K562 (cell line): ENCODE measurements around the gene PCSK6. TPM values are rescaled to one million over a fixed set of nuclear protein-coding genes. Genes with fewer than 3 reads are reported as not detected.
A peak's percentile ranks its signal among the peaks of the same experiment; 100 is the strongest.

ENCODE experiments used
- ATAC-seq: fragments of 200-7000 bp; cut with Tn5 transposase; 3 replicates; pipeline ENCODE4 v1.9.1; 2020; ENCODE audit warnings: moderate library complexity
- BruUV-seq: library from RNA; stranded (reverse); fragments of 400-500 nt; replicated peaks from 2 replicates; lab custom pipeline; 2021; lab: Mats Ljungman, UMichigan
- CTCF ChIA-PET: fragments of 300-600 bp; formaldehyde crosslinking; extraction: SDS; loops from one replicate; lab custom pipeline; 2021; ENCODE audit warnings: low intra/inter-chr PET ratio; lab: Yijun Ruan, JAX
- POLR2A ChIA-PET: fragments of 300-600, 350-650 bp; sonication (Branson Sonifier 250); formaldehyde crosslinking; extraction: SDS; loops from one replicate; lab custom pipeline; 2021; ENCODE audit warnings: antibody characterized with exemption, inconsistent platforms; lab: Yijun Ruan, JAX
- DNase-seq, 4 experiments: peaks; one replicate each; pipeline versions ENCODE4 v3.0.0 to v3.0.0-alpha.2; 2011 to 2018; ENCODE audit warnings: low spot score in 3 of 4, mixed read lengths in 3 of 4; ENCODE audit errors: extremely low read depth in 1 of 4
- FAIRE-seq: peaks from 2 replicates; lab custom pipeline; 2011; peaks lifted over from hg19 to GRCh38; lab: Jason Lieb, UNC
- H2AFZ ChIP-seq: 2 replicates; pipeline ENCODE4 v1.6.0; 2011; ENCODE audit warnings: low read depth, low read length, control low read depth, inconsistent platforms
- H3K27ac ChIP-seq: fragments of 200-600 bp; 3 replicates; pipeline ENCODE4 v1.8.0; 2011; ENCODE audit warnings: low read depth, mild to moderate bottlenecking, control low read depth, inconsistent platforms, low read length, moderate library complexity, mixed read lengths; ENCODE audit errors: extremely low read depth
- H3K27me3 ChIP-seq, 2 experiments: fragments of 300-600 bp in 1 of 2; 2 replicates in 1 of 2; 3 replicates in 1 of 2; pipeline versions ENCODE4 v1.6.0 to v1.8.0; 2011; ENCODE audit warnings: inconsistent platforms in 2 of 2, low read length in 2 of 2, mild to moderate bottlenecking in 1 of 2, mixed read lengths in 1 of 2, moderate library complexity in 1 of 2; ENCODE audit not compliant: control insufficient read depth in 2 of 2, insufficient read depth in 2 of 2
- H3K36me3 ChIP-seq: fragments of 300-600 bp; 3 replicates; pipeline ENCODE4 v1.8.0; 2011; ENCODE audit warnings: mild to moderate bottlenecking, low read length, inconsistent platforms; ENCODE audit not compliant: control insufficient read depth, insufficient read depth
- H3K4me1 ChIP-seq, 2 experiments: fragments of 200-600 bp in 1 of 2; replicated peaks in 1 of 2; 2 replicates in 1 of 2; 3 replicates in 1 of 2; pipeline versions ENCODE4 v1.5.1 to v1.8.0; 2011; ENCODE audit warnings: inconsistent platforms in 2 of 2, low read length in 2 of 2, mild to moderate bottlenecking in 1 of 2, mixed read lengths in 1 of 2, moderate library complexity in 1 of 2; ENCODE audit not compliant: control insufficient read depth in 2 of 2, insufficient read depth in 2 of 2
- H3K4me2 ChIP-seq: 2 replicates; pipeline ENCODE4 v1.6.1; 2011; ENCODE audit warnings: low read length, control low read depth, inconsistent platforms, mixed read lengths; ENCODE audit not compliant: insufficient read depth
- H3K4me3 ChIP-seq: fragments of 200-600 bp; sonication (generic), shearing (Covaris generic); 2 replicates; pipeline ENCODE4 v1.5.1; 2016; ENCODE audit warnings: control low read depth, inconsistent platforms
- H3K79me2 ChIP-seq: fragments of 200-600 bp; 3 replicates; pipeline ENCODE4 v1.8.0; 2011; ENCODE audit warnings: low read length, inconsistent platforms; ENCODE audit not compliant: control insufficient read depth, insufficient read depth
- H3K9ac ChIP-seq, 2 experiments: 2 replicates each; pipeline versions ENCODE4 v1.6.0 to v1.6.1; 2011; ENCODE audit warnings: low read depth in 2 of 2, low read length in 2 of 2, control low read depth in 1 of 2, inconsistent platforms in 1 of 2, mild to moderate bottlenecking in 1 of 2, mixed read lengths in 1 of 2; ENCODE audit not compliant: insufficient read depth in 1 of 2
- H3K9me1 ChIP-seq: one replicate; pipeline ENCODE4 v1.6.0; 2011; ENCODE audit warnings: inconsistent platforms, mild to moderate bottlenecking, low read length, moderate library complexity; ENCODE audit not compliant: control insufficient read depth, insufficient read depth
- H3K9me3 ChIP-seq: replicated peaks from 2 replicates; pipeline ENCODE4 v1.5.1; 2011; ENCODE audit warnings: low read depth, low read length, inconsistent platforms; ENCODE audit not compliant: control insufficient read depth, insufficient read depth
- H4K20me1 ChIP-seq: replicated peaks from 2 replicates; pipeline ENCODE4 v1.6.1; 2011; ENCODE audit warnings: low read length, inconsistent platforms, mixed read lengths; ENCODE audit not compliant: control insufficient read depth, insufficient read depth
- BHLHE40 ChIP-seq: IDR thresholded peaks from 2 replicates; pipeline ENCODE4 v1.6.1; 2011; ENCODE audit warnings: low read length, improper control_type of control experiment
- CBX1 ChIP-seq: sonication (generic); IDR thresholded peaks from 2 replicates; pipeline ENCODE4 v1.6.1; 2016; ENCODE audit warnings: antibody characterized with exemption, low read depth, mild to moderate bottlenecking
- CEBPB ChIP-seq: fragments of 450-650 bp; IDR thresholded peaks from 2 replicates; pipeline ENCODE4 v1.6.1; 2016; ENCODE audit warnings: missing genetic modification characterization, missing compliant biosample characterization
- CEBPG ChIP-seq, 3 experiments: fragments of 200-800 bp in 1 of 3; sonication (Bioruptor generic) in 1 of 3; sonication (generic) in 1 of 3; formaldehyde crosslinking in 1 of 3; IDR thresholded peaks in 2 of 3; conservative IDR thresholded peaks in 1 of 3; 2 replicates each; pipeline versions ENCODE4 v1.6.1 to v1.8.0; 2016 to 2022; ENCODE audit warnings: missing compliant biosample characterization in 2 of 3, missing genetic modification characterization in 2 of 3, mild to moderate bottlenecking in 1 of 3, missing genetic modification reagents in 1 of 3
- COPS2 ChIP-seq: fragments of 450-650 bp; conservative IDR thresholded peaks from 2 replicates; pipeline ENCODE4 v1.6.1; 2016; ENCODE audit warnings: mild to moderate bottlenecking, moderate library complexity
- CREB1 ChIP-seq, 2 experiments: sonication (generic) in 1 of 2; formaldehyde crosslinking in 1 of 2; IDR thresholded peaks; 2 replicates each; pipeline versions ENCODE4 v1.6.1 to v1.8.0; 2012 to 2022; ENCODE audit warnings: inconsistent platforms in 1 of 2, mild to moderate bottlenecking in 1 of 2, missing genetic modification reagents in 1 of 2, moderate library complexity in 1 of 2
- CTBP1 ChIP-seq: fragments of 450-650 bp; IDR thresholded peaks from 2 replicates; pipeline ENCODE4 v1.6.1; 2016; ENCODE audit warnings: borderline replicate concordance
- ESRRA ChIP-seq: fragments of 450-650 bp; IDR thresholded peaks from 2 replicates; pipeline ENCODE4 v1.6.1; 2014; ENCODE audit warnings: low read depth, mild to moderate bottlenecking, moderate library complexity, borderline replicate concordance
- IRF2 ChIP-seq: sonication (generic); formaldehyde crosslinking; IDR thresholded peaks from 2 replicates; pipeline ENCODE4 v1.8.1; 2022; ENCODE audit warnings: mild to moderate bottlenecking, missing genetic modification reagents
- JUN ChIP-seq, 2 experiments: sonication (generic) in 1 of 2; formaldehyde crosslinking in 1 of 2; IDR thresholded peaks; 2 replicates each; pipeline versions ENCODE4 v1.6.1 to v1.8.0; 2012 to 2022; ENCODE audit warnings: borderline replicate concordance in 2 of 2, mild to moderate bottlenecking in 2 of 2, improper control_type of control experiment in 1 of 2, low read depth in 1 of 2, low read length in 1 of 2, missing genetic modification reagents in 1 of 2
- L3MBTL2 ChIP-seq: fragments of 450-650 bp; IDR thresholded peaks from 2 replicates; pipeline ENCODE4 v1.6.1; 2016; ENCODE audit warnings: mild to moderate bottlenecking, moderate library complexity
- NFIC ChIP-seq: fragments of 450-650 bp; IDR thresholded peaks from 2 replicates; pipeline ENCODE4 v1.6.1; 2017; ENCODE audit warnings: mild to moderate bottlenecking, inconsistent platforms
- NR0B1 ChIP-seq: fragments of 450-650 bp; IDR thresholded peaks from one replicate; pipeline ENCODE4 v1.6.1; 2018; ENCODE audit warnings: mild to moderate bottlenecking, moderate library complexity; ENCODE audit not compliant: partially characterized antibody
- RFX1 ChIP-seq: fragments of 450-650 bp; IDR thresholded peaks from 2 replicates; pipeline ENCODE4 v1.6.1; 2016; ENCODE audit warnings: mild to moderate bottlenecking, moderate library complexity
- SMARCE1 ChIP-seq: fragments of 450-650 bp; IDR thresholded peaks from 2 replicates; pipeline ENCODE4 v1.7.1; 2016; ENCODE audit warnings: mild to moderate bottlenecking
- SRSF9 ChIP-seq: fragments of 200-400 bp; formaldehyde crosslinking; IDR thresholded peaks from 2 replicates; pipeline ENCODE4 v1.6.1; 2017; ENCODE audit warnings: low read depth, low read length, borderline replicate concordance
- ZNF695 ChIP-seq: fragments of 450-650 bp; formaldehyde crosslinking; IDR thresholded peaks from 2 replicates; pipeline ENCODE4 v1.4.0; 2020; ENCODE audit warnings: mild to moderate bottlenecking, moderate library complexity
- ZNF75A ChIP-seq: fragments of 450-650 bp; formaldehyde crosslinking; IDR thresholded peaks from 2 replicates; pipeline ENCODE4 v1.4.0; 2020; ENCODE audit warnings: mild to moderate bottlenecking
- WGBS: fragments of 100-300 bp; shearing (Covaris generic); methylation state at CpG from one replicate; pipeline ENCODE4 v1.1.6; 2016; ENCODE audit warnings: low coverage, mixed read lengths; ENCODE audit not compliant: insufficient coverage; ENCODE audit errors: missing lambda C conversion rate; 5-methylcytosine and 5-hydroxymethylcytosine counted together
- in situ Hi-C: fragments of 300-500 bp; cut with MboI; formaldehyde crosslinking; loops from 4 replicates; pipeline ENCODE4 v1.15.0; 2018; ENCODE audit warnings: inconsistent platforms, mixed read lengths
- intact Hi-C: fragments of 100-400 bp; cut with micrococcal nuclease; formaldehyde crosslinking; loops from 2 replicates; pipeline ENCODE4 v1.14.2; 2022
- polyA plus RNA-seq, 8 experiments: library from polyadenylated mRNA; depleted of rRNA in 4 of 8; stranded (reverse) in 5 of 8; unstranded in 3 of 8; fragments of >200 nt; fragmentation: Nextera tagmentation in 2 of 8; fragmentation: Illumina TruSeq in 1 of 8; extraction: Ambion mirVana in 2 of 8; extraction: Trizol in 1 of 8; gene quantifications; 2 replicates each; pipeline versions ENCODE4 v1.2.1 to v1.2.3, GENCODE V29; 2011 to 2014; ENCODE audit warnings: inconsistent platforms in 1 of 8, missing spikeins in 1 of 8
- total RNA-seq, 7 experiments: library from RNA; depleted of rRNA in 6 of 7; stranded (reverse); fragments of >200 nt in 6 of 7; fragmentation: Illumina TruSeq in 2 of 7; extraction: Trizol in 2 of 7; gene quantifications; 2 replicates each; pipeline versions ENCODE4 v1.2.1 to v1.2.3, GENCODE V29; 2011 to 2021; ENCODE audit warnings: low replicate concordance in 1 of 7

The PCSK6 gene
- total and polyA plus RNA-seq, 9 of the 15 experiments (the other 6 are each of a cell fraction or from before 2014, with no cell fraction given): 2.2 to 32.6 (median 14.5) TPM

- TF ChIP-seq IRF2 (no peak), ZNF695 (CRISPR knock-in tag) (no peak), COPS2 (no peak), SRSF9 (no peak), CBX1 (peak; percentile 69; the same call in 1 of the 2 replicates), NFIC (no peak), ZNF75A (no peak)
Observed at GRCh38 chr15:101447168-101447533, 42.4 kb downstream of the PCSK6 start (continued).

- intact Hi-C loops (loop anchor here (5.0 kb wide), 1 partner anchor 41 kb away; the partner anchor contains the start of gene PCSK6), in situ Hi-C loops (no loop called here)
- Histone ChIP-seq H3K9me1 (no peaks in the 10 kb centered on the region), H2AFZ (peak overlapping the region; percentile 22), H3K27me3 (no peaks in the 10 kb centered on the region), H3K4me2 (peak overlapping the region; percentile 51), H3K9ac (peak overlapping the region in 1 of 2 experiments; percentile 27; a peak in 1 of 4 replicates), H3K4me1 (peaks cover 37 to 40% of the 10 kb centered on the region in 2 experiments), H3K27ac (peak overlapping the region; percentile 78; the same call in 2 of the 3 replicates), H3K79me2 (peaks cover 10% of the 10 kb centered on the region; the same call in 2 of the 3 replicates), H4K20me1 (no peaks in the 10 kb centered on the region), H3K4me3 (no peak overlapping the region), H3K9me3 (no peaks in the 10 kb centered on the region), H3K36me3 (peaks cover 14% of the 10 kb centered on the region; the same call in 2 of the 3 replicates)
- DNase-seq (peak in 1 of 4 experiments; percentile 51), FAIRE-seq (peak; percentile 64), ATAC-seq (peak; percentile 25)
- ChIA-PET CTCF (no interaction called here), POLR2A (interaction anchor here (0.7 to 1.3 kb wide), 2 partner anchors 13 to 46 kb away, joined by 3 to 4 read pairs; no protein-coding TSS in a partner anchor)
- WGBS: 24% methylated on average over 12 of the region's 12 CpGs
- BruUV-seq: no TSS peak
- TF ChIP-seq ESRRA (no peak), CEBPG (CRISPR knock-in tag; IDR thresholded peaks at IDR 0.05) (no peak), CEBPG (tag; conservative IDR thresholded peaks at IDR 0.05 in 1 of 2, IDR thresholded peaks at IDR 0.05 in 1 of 2) (peak in 1 of 2 experiments; percentile 32; a peak in 1 of 4 replicates), BHLHE40 (peak; percentile 77; the same call in 1 of the 2 replicates), SMARCE1 (0 out of 2 replicates have a peak, but pooled peaks have one; percentile 1), JUN (IDR thresholded peaks at IDR 0.05; ENCODE audit: borderline replicate concordance, low read depth, low read length) (peak; percentile 63; the same call in 1 of the 2 replicates), JUN (CRISPR knock-in tag; IDR thresholded peaks at IDR 0.05; ENCODE audit: borderline replicate concordance) (no peak), CEBPB (tag) (0 out of 2 replicates have a peak, but pooled peaks have one; percentile 44), RFX1 (no peak), L3MBTL2 (peak; percentile 4; the same call in 1 of the 2 replicates), NR0B1 (no peak), CREB1 (IDR thresholded peaks at IDR 0.05) (0 out of 2 replicates have a peak, but pooled peaks have one; percentile 5), CREB1 (CRISPR knock-in tag; IDR thresholded peaks at IDR 0.05) (no peak), CTBP1 (0 out of 2 replicates have a peak, but pooled peaks have one; percentile 25)
Observed at GRCh38 chr15:101446518-101447167, 42.9 kb downstream of the PCSK6 start.
